NCI-H128 (cell line): ENCODE measurements around the gene FBXO11.
A peak's percentile ranks its signal among the peaks of the same experiment; 100 is the strongest.
"Not testable (repeated sequence)": the region's sequence is repeated elsewhere in the genome, so short reads cannot be mapped to it uniquely, and the experiment has no call there.

Source experiments
- DNase-seq: peaks from one replicate; lab custom pipeline; 2025; ENCODE audit not compliant: unreplicated experiment; lab: John Stamatoyannopoulos, UW

FBXO11 gene

GRCh38 chr2:47906157-47907038, at the start of gene FBXO11:
FBXO11 (minus strand) TSS chr2:47906498; CDS start chr2:47905720, 778 bp downstream.
- peak; percentile 96 for DNase-seq

GRCh38 chr2:47950340-47951301, 44.3 kb upstream of the FBXO11 start:
- no peak for DNase-seq

- DNase-seq: no peak
Observed at GRCh38 chr2:47946593-47946992, 40.3 kb upstream of the FBXO11 start.

- DNase-seq: no peak
Observed at GRCh38 chr2:47945046-47945781, 38.9 kb upstream of the FBXO11 start.

- DNase-seq: no peak
Observed at GRCh38 chr2:47941936-47942335, 35.6 kb upstream of the FBXO11 start.

GRCh38 chr2:47937677-47938076, 31.4 kb upstream of the FBXO11 start:
- no peak for DNase-seq

GRCh38 chr2:47935071-47935470, 28.8 kb upstream of the FBXO11 start:
- no peak for DNase-seq

GRCh38 chr2:47918043-47918442, 11.7 kb upstream of the FBXO11 start:
- no peak for DNase-seq

- DNase-seq: no peak
Observed at GRCh38 chr2:47917276-47917961, 11.1 kb upstream of the FBXO11 start.

GRCh38 chr2:47916412-47916811, 10.1 kb upstream of the FBXO11 start:
- no peak for DNase-seq

GRCh38 chr2:47910662-47911061, 4.4 kb upstream of the FBXO11 start:
- DNase-seq: not testable (repeated sequence)

- DNase-seq: no peak
Observed at GRCh38 chr2:47908682-47909081, 2.4 kb upstream of the FBXO11 start.

GRCh38 chr2:47907039-47907781, 912 bp upstream of the FBXO11 start:
- no peak for DNase-seq

GRCh38 chr2:47905386-47906156, 727 bp downstream of the FBXO11 start:
- no peak for DNase-seq

- no peak for DNase-seq
Observed at GRCh38 chr2:47903781-47904490, 2.4 kb downstream of the FBXO11 start.

GRCh38 chr2:47901892-47902291, 4.4 kb downstream of the FBXO11 start:
- DNase-seq: not testable (repeated sequence)

GRCh38 chr2:47900857-47901256, 5.4 kb downstream of the FBXO11 start:
- DNase-seq: no peak
